Body of pancreas (tissue), 4 donors: ENCODE results near the gene FBLN5.

Experiments
- CTCF ChIP-seq, 7 experiments: fragments of 450-650 bp in 4 of 7; fragments of 200-600 bp in 3 of 7; sonication (generic) in 3 of 7; IDR thresholded peaks; one replicate each; pipeline ENCODE4 v1.5.1; 2016 to 2019; ENCODE audit warnings: antibody characterized with exemption in 7 of 7
- POLR2A ChIP-seq, 3 donors: fragments of 450-650 bp; IDR thresholded peaks; one replicate each; pipeline ENCODE4 v1.6.1; 2016; ENCODE audit warnings: antibody characterized with exemption in 3 of 3, mild to moderate bottlenecking in 2 of 3

- TF ChIP-seq CTCF (IDR thresholded peaks at IDR 0.05) (no peak), POLR2A (IDR thresholded peaks at IDR 0.05) (no peak)
These were observed 80.8 kb downstream of the FBLN5 start for GRCh38 chr14:91866511-91867295.
